Liver (tissue), 3 donors: ENCODE measurements around the gene SORCS2.

ENCODE experiments used
- GABPA ChIP-seq, 2 donors: IDR thresholded peaks in 1 of 2; conservative IDR thresholded peaks in 1 of 2; 2 replicates each; pipeline ENCODE4 v1.6.1; 2016; ENCODE audit warnings: antibody characterized with exemption in 2 of 2, mild to moderate bottlenecking in 1 of 2, moderate library complexity in 1 of 2
- TAF1 ChIP-seq: conservative IDR thresholded peaks from 2 replicates; pipeline ENCODE4 v1.6.1; 2016; ENCODE audit warnings: antibody characterized with exemption, mild to moderate bottlenecking
- TF ChIP-seq, protein P1 (sequence below): fragments of 150-350 bp; IDR thresholded peaks from 2 replicates; pipeline ENCODE4 v1.5.1; 2017; ENCODE audit warnings: improper control_type of control experiment, low read depth, low read length; ENCODE audit not compliant: missing input control
- TF ChIP-seq, protein P2 (sequence below): IDR thresholded peaks from 2 replicates; pipeline ENCODE4 v1.6.1; 2016; ENCODE audit warnings: antibody characterized with exemption
- TF ChIP-seq, protein P3 (sequence below): IDR thresholded peaks from 2 replicates; pipeline ENCODE4 v1.6.1; 2016; ENCODE audit warnings: antibody characterized with exemption
- donor health status: healthy.
- donor health status: healthy.

DNA sequence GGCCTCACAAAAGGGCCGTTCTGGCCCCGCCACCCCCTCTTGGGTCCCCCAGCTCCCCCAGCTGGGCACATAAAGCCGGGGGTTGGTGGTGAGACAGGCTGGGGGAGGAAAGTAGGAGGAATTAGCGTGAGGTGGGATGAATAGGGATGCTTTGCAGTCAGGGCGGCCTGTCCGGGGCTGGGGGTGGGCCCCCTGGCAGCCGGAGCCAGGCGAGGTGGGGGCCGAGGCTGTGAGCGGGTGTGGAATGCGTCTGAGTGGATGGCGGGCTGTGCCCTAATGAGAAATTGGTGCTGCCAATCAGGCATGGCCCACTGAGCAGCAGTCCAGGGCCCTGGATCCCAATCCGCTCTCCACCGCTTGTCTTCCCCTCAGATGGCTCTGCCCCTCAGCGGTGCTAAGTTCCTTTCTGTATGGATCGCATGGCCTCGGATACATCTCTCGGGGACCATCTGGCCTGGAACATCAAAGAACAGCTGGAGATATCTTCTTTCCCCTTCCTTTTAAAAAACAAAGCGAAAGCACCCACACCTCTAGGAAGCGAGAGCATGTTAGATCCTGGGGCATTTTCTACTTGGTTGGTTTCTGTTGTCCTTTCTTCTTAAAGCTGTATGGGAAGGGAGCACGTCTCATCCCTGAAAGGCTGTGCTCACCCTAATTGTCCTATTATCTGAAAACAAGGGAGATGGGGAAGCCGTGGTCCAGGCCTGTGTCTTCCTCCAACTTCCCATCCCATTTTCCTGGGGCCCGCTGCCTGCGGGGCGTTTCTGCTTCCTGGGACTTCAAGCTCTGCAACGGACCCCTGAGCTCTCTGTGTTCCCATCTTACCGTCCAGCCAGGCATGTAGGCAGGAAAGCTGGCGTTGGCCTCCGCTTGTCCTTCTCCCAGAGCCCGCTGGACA is 106.9 kb downstream of the SORCS2 start:
- TF ChIP-seq, protein P1, sequence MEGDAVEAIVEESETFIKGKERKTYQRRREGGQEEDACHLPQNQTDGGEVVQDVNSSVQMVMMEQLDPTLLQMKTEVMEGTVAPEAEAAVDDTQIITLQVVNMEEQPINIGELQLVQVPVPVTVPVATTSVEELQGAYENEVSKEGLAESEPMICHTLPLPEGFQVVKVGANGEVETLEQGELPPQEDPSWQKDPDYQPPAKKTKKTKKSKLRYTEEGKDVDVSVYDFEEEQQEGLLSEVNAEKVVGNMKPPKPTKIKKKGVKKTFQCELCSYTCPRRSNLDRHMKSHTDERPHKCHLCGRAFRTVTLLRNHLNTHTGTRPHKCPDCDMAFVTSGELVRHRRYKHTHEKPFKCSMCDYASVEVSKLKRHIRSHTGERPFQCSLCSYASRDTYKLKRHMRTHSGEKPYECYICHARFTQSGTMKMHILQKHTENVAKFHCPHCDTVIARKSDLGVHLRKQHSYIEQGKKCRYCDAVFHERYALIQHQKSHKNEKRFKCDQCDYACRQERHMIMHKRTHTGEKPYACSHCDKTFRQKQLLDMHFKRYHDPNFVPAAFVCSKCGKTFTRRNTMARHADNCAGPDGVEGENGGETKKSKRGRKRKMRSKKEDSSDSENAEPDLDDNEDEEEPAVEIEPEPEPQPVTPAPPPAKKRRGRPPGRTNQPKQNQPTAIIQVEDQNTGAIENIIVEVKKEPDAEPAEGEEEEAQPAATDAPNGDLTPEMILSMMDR = no peak
- TF ChIP-seq GABPA (IDR thresholded peaks at IDR 0.05 in 1 of 2, conservative IDR thresholded peaks at IDR 0.05 in 1 of 2) (no peak), TAF1 (no peak)
- TF ChIP-seq, protein P2, sequence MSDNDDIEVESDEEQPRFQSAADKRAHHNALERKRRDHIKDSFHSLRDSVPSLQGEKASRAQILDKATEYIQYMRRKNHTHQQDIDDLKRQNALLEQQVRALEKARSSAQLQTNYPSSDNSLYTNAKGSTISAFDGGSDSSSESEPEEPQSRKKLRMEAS = no peak
- TF ChIP-seq, protein P3, sequence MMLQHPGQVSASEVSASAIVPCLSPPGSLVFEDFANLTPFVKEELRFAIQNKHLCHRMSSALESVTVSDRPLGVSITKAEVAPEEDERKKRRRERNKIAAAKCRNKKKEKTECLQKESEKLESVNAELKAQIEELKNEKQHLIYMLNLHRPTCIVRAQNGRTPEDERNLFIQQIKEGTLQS = no peak
